GM18909 (cell line): ENCODE results near the gene TM4SF18.
"Not testable (repeated sequence)": the region's sequence is repeated elsewhere in the genome, so short reads cannot be mapped to it uniquely, and the experiment has no call there.

ENCODE experiments used
- ATAC-seq: cut with Tn5 transposase; IDR thresholded peaks from one replicate; pipeline ENCODE4 v1.9.1; 2021; ENCODE audit warnings: mild to moderate bottlenecking; ENCODE audit not compliant: unreplicated experiment, poor library complexity

The TM4SF18 gene, protein sequence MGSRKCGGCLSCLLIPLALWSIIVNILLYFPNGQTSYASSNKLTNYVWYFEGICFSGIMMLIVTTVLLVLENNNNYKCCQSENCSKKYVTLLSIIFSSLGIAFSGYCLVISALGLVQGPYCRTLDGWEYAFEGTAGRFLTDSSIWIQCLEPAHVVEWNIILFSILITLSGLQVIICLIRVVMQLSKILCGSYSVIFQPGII

DNA sequence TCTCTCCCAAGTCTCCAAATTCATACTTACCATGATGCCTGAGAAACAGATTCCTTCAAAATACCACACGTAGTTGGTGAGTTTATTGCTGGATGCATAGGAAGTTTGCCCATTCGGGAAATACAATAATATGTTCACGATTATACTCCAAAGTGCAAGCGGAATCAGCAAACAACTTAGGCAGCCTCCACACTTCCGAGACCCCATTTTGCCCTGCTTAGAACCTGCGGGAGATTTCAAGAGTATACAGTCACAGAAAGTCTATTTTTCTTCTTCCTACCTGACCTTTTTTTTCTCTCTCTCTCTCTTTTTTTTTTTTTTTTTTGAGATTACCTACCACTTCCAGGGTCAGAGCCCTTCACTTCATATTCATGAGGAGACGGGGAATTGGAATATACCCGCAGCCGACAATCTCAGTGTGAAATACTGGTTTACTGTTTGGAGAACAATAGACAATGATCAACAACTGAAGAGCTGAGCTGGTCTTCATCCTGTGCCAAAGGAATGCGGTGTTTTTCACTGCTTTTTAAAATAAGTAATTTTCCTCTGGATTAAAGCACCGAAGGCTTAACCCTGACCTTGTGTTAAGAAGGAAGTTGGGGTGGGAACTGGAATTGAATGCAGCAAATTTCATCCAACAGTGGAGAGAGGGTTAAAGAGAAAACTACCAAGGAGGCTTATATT, at the start of gene TM4SF18:
TSS of gene TM4SF18 (minus strand) at position 461 of the 684 bp plus-strand sequence. CDS start at position 207, 254 bp downstream.
- ATAC-seq: no peak

GRCh38 chr3:149382518-149382917, 49.1 kb upstream of the TM4SF18 start:
- no peak for ATAC-seq

DNA sequence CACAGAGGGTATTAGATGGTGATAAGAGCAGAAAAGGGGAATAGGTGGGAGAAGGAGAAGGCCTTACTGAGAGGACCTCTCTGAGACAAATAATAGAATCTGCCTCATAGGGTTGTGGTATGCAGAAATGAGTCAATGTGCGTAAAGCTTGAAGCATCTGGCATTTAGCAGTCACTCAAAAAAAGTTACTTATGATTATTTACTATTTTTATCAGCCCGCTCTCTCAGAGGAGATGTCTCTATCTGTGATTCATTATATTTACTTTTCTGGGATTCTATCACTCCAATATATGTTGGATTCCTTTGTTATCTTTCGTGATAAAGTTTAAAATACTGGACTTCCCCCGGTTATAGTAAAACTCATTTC, 48.6 kb upstream of the TM4SF18 start:
- ATAC-seq: no peak

DNA sequence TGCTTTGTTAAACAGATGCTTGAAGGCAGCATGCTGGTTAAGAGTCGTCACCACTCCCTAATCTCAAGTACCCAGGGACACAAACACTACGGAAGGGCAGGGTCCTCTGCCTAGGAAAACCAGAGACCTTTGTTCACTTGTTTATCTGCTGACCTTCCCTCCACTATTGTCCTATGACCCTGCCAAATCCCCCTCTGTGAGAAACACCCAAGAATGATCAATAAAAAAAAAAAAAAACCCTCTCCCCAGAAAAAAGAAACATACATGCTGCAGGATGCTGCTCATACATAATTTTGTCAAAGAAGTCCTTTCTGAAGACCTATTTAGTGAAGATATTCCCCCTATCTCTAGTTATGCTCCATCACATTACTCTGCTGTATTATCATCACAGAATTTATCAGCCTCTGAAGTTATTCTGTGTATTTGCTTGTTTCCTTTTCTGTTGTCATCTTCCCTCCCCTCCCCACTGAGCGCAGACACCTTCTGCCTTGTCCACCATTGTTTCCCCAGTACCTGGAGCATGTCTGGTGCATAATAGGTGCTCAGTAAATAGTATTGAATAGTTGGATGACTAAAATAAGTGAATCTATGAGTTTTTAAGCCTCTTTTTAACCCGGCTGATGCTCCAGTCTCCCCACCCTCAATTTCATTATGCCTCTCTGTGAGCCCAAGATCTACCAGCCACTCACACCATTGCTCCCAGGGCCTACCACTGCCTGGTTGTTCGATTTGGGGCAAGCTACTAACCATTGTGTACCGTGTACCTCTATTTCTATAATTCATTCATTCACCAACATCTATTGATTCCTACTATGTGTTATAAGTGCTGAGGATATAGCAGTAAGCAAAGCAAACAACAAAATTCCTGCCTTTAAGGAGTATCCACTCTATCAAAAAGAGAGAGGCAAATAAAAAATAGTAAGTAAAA, 48.0 kb upstream of the TM4SF18 start:
- ATAC-seq: no peak

GRCh38 chr3:149380220-149380619, 46.8 kb upstream of the TM4SF18 start:
- ATAC-seq: not testable (repeated sequence)

- ATAC-seq: no peak
These were observed 45.3 kb upstream of the TM4SF18 start for GRCh38 chr3:149378478-149379309.

DNA sequence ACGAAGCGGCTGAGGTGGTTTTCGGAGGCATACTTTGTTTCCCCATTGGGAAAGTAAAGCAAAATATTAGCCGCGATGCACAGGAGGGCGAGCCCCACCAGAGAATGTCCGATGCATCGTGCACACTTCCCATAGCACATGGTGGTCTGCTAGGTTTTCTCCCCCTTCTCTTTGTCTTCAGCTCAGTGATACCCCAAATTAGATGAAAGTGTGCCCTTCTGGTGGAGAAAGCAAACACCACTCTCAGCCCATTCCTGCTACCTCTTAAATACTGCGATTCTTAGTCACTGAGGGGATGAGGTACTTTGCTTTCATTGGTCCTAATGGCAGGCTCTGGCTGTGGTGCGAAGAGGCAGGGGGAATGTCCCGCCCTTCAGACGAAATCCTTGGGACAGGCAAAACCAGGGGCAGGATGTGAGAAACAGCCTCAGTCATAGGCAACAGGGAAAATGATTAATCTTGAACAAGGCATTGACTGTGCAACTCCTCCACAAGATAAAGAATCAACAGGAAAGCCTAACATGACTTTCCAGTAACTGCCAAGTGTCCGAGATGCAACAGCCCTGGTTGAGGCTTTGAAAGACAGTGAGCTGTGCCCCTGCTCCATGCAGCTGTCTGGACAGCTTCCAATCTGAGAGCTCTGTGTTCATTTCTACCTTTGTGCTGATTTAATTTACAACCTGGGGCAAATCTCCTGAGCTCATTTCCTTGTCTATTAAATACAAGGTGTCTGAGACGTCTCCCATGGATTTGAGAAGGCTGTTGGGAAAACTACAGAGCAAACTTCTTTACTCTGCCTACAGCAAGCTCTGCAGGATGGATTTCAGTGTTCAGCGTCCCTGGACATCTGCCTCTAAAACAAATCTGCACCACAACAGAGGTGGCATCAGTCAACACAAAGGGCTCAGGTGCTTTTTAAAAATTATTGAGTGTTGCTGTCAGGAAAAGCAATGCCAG, 44.2 kb upstream of the TM4SF18 start, which contains the start of gene TM4SF1:
TSS of gene TM4SF1 (minus strand) at position 242 of the 957 bp plus-strand sequence. CDS start at position 140, 102 bp downstream.
- no peak for ATAC-seq

GRCh38 chr3:149376718-149377407, 43.4 kb upstream of the TM4SF18 start:
- no peak for ATAC-seq

GRCh38 chr3:149375501-149376196, 42.2 kb upstream of the TM4SF18 start:
- no peak for ATAC-seq

- no peak for ATAC-seq
These were observed 41.5 kb upstream of the TM4SF18 start for GRCh38 chr3:149374793-149375500.

GRCh38 chr3:149374391-149374790, 41.0 kb upstream of the TM4SF18 start:
- no peak for ATAC-seq

DNA sequence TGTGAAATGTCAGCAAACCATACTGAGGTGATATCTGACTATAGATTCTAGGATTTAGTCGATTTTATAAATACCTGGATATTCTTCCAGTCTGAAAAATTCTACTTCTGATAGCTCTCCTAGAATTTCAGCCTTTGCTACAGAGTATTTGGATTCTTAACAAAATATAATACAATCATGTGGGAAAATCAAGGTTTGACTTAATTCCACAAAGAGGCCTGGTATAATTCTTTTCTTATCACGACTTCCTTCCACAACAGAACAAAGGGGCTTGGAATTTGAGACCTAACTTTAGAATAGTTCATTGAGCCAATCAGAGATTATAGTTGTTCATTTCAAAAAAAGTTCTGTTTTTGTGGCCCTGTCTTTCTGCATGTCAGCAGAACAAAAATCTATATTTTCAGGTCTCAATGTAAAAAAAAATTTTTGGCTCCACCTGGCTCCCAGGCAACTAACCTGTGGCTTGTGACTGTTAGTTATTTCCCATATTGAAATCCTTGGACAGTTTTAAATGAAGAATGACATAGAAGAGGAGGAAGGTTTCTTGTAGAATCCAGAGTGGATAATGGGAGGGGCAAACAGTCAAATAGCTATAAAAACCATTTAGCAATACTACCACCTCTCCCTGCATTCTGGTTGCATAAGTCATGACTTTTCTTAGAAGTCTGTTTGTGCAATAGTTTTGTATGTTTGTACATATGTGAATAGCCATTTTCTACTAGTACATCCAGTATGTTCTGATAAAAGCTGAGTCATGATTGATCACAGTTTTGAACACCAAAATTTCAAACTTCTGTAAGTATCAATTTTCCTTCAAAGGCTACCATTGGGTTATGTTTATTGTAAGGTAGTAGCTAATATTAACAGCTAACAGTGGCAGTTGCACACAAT, 40.0 kb upstream of the TM4SF18 start:
- no peak for ATAC-seq

DNA sequence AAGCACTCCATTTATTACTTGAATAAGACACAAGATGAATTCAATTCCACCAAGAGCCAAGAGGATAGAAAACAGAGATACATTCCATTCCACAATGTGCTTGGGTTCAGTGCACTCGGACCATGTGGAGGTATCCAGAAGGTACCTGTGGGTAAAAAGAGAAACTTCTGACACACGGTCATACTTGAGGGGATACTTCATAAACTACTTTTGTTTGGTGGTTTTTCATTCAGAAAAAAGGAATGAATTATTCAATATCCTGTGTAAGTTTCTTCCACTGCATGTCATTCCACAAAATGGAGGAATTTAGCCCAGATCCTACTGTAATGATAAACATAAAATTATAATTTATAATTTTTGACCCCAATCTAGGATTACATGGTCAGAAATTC, 38.3 kb upstream of the TM4SF18 start:
- ATAC-seq: no peak

DNA sequence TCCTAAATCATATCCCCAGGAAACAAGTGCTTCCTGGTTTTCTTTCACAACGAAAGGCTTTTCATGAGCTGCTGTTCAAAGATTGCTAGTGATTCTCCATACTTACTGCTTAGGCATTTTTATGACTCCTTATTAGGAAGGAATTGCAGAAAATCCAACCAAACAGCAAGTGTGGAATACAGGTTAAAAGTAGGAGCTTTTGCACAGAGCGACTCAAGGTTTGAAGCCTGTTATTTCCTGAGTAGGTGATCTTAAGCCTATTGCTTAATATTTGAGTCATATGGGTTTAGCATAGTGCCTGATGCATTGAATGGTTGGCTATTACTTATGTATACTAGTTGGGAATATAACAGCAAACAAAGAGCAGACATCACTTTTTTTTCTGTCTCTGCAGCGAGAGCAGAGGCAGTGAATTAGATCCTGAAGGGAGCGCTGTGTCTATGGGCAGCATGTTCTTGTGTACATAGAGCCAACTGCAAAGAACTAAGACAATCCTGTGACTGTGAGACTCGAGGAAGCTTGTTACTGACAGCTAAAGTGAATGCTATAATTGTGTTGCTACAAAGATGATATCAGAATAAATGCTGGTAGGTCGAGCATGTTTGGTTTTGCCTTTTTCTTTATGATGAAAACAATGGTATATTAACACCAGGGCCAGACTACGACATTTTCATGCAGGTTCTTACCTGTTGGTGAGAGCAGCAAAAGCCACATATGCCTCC, 37.7 kb upstream of the TM4SF18 start:
- no peak for ATAC-seq

- ATAC-seq: no peak
These were observed 36.8 kb upstream of the TM4SF18 start for GRCh38 chr3:149369991-149370866.
